Airway epithelial cell (primary cell): Measurements from ENCODE around the gene LRRC45. TPM values are rescaled to one million over a fixed set of nuclear protein-coding genes. Genes with fewer than 3 reads are reported as not detected.

Source experiments
- total RNA-seq: library from RNA; depleted of rRNA; stranded (reverse); fragments of >200 nt; gene quantifications from 2 replicates; pipeline ENCODE4 v1.2.3, GENCODE V29; 2015

LRRC45 gene
- 16.3 and 21.5 TPM in 2 replicates for total RNA-seq

GRCh38 chr17:82022981-82023446 lies at the start of gene LRRC45:
Gene LRRC45, plus strand, starts transcription at chr17:82023305. Its CDS starts 339 bp downstream, at chr17:82023644.

DNA sequence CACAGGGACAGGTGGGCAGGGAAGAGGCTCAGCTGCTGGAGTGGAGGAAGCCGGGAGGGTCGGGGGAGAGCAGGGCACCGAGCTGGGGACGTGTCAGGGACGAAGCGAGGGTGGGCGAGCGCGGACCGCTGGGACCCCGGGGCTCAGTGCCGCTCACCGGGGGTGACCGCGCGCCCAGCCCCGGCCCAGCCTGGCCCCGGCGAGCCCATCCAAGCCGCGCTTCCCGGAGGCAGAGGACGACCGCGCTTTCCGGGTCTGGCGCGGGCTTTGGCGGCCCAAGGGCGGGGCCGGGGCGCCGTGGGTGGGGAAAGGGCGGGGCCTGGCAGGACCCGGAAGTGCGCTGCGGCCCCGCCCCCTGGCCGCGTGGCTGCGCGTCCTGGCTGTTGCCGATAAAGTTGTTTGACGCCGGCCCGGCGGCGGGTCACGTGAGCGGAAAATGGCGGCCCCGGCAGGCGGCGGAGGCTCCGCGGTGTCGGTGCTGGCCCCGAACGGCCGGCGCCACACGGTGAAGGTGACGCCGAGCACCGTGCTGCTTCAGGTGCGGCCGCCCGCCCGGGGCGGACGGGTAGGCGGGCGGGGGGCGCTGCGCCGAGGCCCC lies 45.8 kb upstream of the LRRC45 start, which contains the start of gene ASPSCR1:
Gene ASPSCR1, plus strand, starts transcription at position 419 of the 598 bp plus-strand sequence. Its CDS starts 18 bp downstream, at position 437.

GRCh38 chr17:82022310-82022980 lies 660 bp upstream of the LRRC45 start, which contains the start of gene CENPX:
Gene CENPX, minus strand, starts transcription at chr17:82022878. Its CDS starts 17 bp downstream, at chr17:82022861.

DNA sequence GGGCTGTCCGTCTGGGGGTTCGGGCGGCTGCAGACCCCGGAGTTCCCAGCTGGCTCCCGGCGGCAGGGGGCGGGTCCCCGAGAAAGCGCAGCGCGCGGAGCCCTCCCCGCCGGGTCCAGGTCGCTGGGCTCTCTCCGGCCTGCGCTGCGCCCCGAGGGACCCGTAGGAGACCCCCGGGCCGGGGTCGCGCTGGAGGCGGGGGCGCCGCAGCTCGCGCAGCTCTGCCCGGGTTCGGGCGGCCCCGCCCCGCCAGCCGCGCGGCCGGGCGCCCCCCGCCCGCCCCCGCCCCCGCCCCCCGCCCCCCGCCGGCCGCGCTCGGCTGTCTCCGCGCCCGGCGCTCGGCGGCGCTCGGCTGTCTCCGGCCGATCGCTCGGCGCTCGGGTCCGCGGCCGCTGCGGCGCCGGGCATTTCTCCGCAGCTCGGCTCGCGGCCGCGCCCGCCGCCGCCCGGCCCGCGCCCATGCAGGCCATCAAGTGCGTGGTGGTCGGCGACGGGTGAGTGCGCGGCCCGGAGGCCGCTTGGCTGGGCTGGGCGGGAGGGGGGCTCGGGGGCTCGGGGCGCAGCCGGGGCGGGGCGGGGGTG lies 8.3 kb downstream of the LRRC45 start, which contains the start of gene RAC3:
Gene RAC3, plus strand, starts transcription at position 376 of the 582 bp plus-strand sequence. Its CDS starts 84 bp downstream, at position 460.

DNA sequence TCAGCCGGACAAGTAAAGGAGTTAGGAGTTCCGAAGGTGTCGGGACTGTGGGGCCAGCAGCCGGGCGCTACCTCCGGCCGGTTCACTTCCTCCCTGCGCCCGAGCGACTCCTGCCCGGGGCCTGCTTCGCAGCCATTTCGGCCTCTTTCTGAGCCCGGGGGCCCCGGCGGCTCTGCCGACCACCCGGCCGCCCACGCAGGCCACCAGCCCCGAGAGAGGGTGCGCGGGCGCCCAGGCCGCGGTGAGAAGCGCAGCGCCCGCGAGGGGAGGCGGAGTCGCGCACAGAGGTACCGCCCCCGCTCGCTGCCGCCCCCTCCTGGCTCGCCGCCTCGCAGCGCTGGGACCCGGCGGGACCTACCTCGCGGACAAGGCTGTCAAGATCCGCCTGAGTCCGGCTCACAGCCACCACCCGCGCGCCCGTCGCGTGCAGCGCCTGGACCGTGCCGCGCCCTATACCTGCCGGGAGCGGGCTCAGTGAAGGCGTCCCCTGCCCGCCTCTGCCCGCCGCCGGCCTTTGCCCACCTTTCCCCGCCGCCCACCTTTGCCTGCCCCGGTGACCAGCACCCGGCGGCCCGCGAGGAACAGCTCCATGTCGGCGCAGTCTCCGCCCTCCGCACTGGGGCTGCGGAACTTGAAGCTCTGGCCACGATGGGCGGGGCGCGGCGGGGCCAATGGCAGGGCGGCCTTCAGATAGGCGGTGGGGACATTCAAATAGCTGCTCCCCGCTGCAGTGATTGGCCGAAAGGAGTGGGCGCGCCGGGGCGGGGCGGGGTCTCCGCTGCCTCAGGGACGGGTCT lies 14.2 kb downstream of the LRRC45 start, which contains the start of gene DCXR:
Gene DCXR, minus strand, starts transcription at position 606 of the 797 bp plus-strand sequence. Its CDS starts 15 bp downstream, at position 591.

DNA sequence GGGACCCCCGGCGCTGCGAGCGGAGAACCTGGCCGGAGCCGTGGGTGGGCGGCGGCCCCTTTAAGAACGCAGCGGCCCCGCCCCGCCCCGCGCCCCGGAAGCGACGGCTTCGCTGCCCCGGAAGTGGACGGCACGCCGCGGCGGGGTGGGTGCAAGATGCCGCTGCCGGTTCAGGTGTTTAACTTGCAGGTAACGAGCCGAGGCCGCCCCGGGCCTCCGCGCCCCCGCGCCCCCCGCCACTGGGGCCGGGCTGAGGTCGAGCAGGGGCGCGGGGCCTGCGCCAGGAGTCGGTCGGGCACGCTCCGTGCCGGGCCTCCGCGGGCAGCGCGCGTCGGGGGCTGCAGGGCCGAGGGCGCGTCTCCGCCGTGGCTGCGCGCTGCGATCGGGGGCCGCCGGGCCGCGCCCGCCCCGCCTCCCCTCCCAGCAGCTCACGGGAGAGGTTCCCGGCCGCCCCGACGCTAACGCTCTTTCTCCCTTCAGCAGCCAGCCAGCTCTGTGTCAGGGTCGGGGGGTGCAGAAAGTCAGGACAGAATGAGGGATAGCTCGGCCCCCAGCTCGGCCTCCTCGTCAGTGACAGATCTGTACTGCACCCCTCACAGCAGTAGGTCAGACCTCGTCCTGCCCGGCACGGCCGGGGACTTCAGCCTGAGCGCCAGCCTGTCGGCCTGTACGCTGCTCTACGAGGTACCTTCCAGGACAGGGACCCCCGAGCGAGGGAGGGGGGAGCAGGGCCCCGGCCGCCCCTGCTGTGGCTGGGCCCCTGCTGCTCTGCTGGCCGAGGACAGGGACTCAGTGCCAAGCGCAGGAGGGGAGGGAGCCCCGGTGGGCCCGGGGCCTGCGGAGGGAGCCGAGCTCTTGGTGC lies 28.9 kb downstream of the LRRC45 start, which contains the start of the genes GPS1 and RFNG:
Gene GPS1, plus strand, starts transcription at position 123 of the 862 bp plus-strand sequence. Its CDS starts 34 bp downstream, at position 157.
Gene RFNG, minus strand, starts transcription at position 36 of the 862 bp plus-strand sequence. CDS start 45 bp downstream, outside the sequence.

DNA sequence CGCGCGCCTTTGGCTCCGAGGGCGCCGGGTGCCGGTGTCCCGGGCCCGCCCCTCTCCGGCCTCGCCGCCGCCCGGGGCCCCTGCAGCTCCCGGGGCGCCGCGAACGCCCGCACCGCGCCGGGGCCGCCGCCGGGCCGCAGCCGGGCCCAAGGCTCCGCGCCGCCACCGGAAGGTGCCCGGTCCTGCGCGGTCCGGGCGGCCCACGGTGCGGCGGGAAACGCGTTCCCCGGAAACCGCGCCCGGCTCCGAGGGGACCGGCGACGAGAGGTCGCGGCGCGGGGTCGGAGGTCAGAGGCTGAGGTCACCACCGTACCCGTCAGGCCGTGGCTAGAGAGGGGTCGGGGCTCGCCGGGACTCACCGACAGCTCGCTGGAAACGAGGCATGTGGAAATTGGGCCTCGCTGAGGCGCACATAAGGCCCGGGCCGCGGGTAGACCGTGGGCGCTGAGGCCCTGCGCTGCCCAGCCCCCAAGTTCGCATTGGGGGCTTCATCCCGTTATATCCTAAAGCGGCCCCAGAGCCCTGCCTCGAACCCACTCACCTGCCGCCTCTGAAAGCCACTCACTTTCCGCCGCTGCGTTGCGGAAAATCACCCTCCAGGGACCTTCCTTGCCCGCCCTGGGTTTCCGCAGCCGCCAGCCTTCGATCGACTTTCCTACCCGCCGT lies 42.7 kb downstream of the LRRC45 start, which contains the start of gene DUS1L:
Gene DUS1L, minus strand, starts transcription at position 167 of the 666 bp plus-strand sequence. CDS start 745 bp downstream, outside the sequence.

Other genes with a start within 250 kb of the LRRC45 start
- gene GCGR, start 219.2 kb upstream of the LRRC45 start, total RNA-seq: not detected in 2 replicates
- gene MCRIP1, start 190.0 kb upstream of the LRRC45 start, total RNA-seq: 34.9 and 50.1 TPM in 2 replicates
- not detected in 2 replicates for gene PPP1R27, start 188.3 kb upstream of the LRRC45 start, total RNA-seq
- gene P4HB, start 162.8 kb upstream of the LRRC45 start, total RNA-seq: 1,284 and 1,865 TPM in 2 replicates
- 326 and 351 TPM in 2 replicates for gene ARHGDIA, start 152.0 kb upstream of the LRRC45 start, total RNA-seq
- gene ALYREF, start 131.7 kb upstream of the LRRC45 start, total RNA-seq: 184 and 208 TPM in 2 replicates
- 235 and 300 TPM in 2 replicates for gene ANAPC11, start 131.6 kb upstream of the LRRC45 start, total RNA-seq
- gene NPB, start 121.1 kb upstream of the LRRC45 start, total RNA-seq: 3.0 TPM in 1 of 2 replicates, not detected in the other
- gene PCYT2, start 111.9 kb upstream of the LRRC45 start, total RNA-seq: 50.9 and 54.8 TPM in 2 replicates
- gene SIRT7, start 105.1 kb upstream of the LRRC45 start, total RNA-seq: 32.9 and 35.1 TPM in 2 replicates
- gene MAFG, start 95.6 kb upstream of the LRRC45 start, total RNA-seq: 9.5 and 12.1 TPM in 2 replicates
- gene PYCR1, start 86.0 kb upstream of the LRRC45 start, total RNA-seq: 55.8 and 60.5 TPM in 2 replicates
- gene MYADML2, start 76.1 kb upstream of the LRRC45 start, total RNA-seq: not detected in 2 replicates
- gene NOTUM, start 62.1 kb upstream of the LRRC45 start, total RNA-seq: not detected in 2 replicates
- gene ASPSCR1, start 45.7 kb upstream of the LRRC45 start, total RNA-seq: 6.9 and 12.5 TPM in 2 replicates
- gene CENPX, start 427 bp upstream of the LRRC45 start, total RNA-seq: 123 and 162 TPM in 2 replicates
- 53.3 and 75.5 TPM in 2 replicates for gene RAC3, start 8.4 kb downstream of the LRRC45 start, total RNA-seq
- gene DCXR, start 14.4 kb downstream of the LRRC45 start, total RNA-seq: 161 and 191 TPM in 2 replicates
- 37.6 and 38.2 TPM in 2 replicates for gene RFNG, start 28.5 kb downstream of the LRRC45 start, total RNA-seq
- gene GPS1, start 28.6 kb downstream of the LRRC45 start, total RNA-seq: 115 and 136 TPM in 2 replicates
- gene DUS1L, start 42.5 kb downstream of the LRRC45 start, total RNA-seq: 76.2 and 82.9 TPM in 2 replicates
- gene FASN, start 74.9 kb downstream of the LRRC45 start, total RNA-seq: 474 and 632 TPM in 2 replicates
- gene CCDC57, start 189.5 kb downstream of the LRRC45 start, total RNA-seq: 8.1 and 16.5 TPM in 2 replicates
- gene SLC16A3, start 205.7 kb downstream of the LRRC45 start, total RNA-seq: 256 and 274 TPM in 2 replicates